AG04450 (cell line): Measurements from ENCODE around the gene POLE. TPM values are rescaled to one million over a fixed set of nuclear protein-coding genes. Genes with fewer than 3 reads are reported as not detected.
"Not testable (repeated sequence)": the region's sequence is repeated elsewhere in the genome, so short reads cannot be mapped to it uniquely, and the experiment has no call there.

Experiments
- CTCF ChIA-PET: fragments of 300-600, 350-600 bp; formaldehyde crosslinking; extraction: SDS; loops from one replicate; lab custom pipeline; 2022; ENCODE audit warnings: antibody characterized with exemption, inconsistent platforms; lab: Charles Lee
- POLR2A ChIA-PET: fragments of 350-600 bp; formaldehyde crosslinking; extraction: SDS; loops from one replicate; lab custom pipeline; 2021; ENCODE audit warnings: antibody characterized with exemption, inconsistent platforms; lab: Yijun Ruan, JAX
- DNase-seq: peaks from one replicate; pipeline ENCODE4 v3.0.0-alpha.2; 2011; ENCODE audit warnings: low read depth, low spot score
- H3K27ac ChIP-seq: one replicate; pipeline ENCODE4 v1.5.1; 2012; ENCODE audit warnings: low read depth, low read length, control low read depth
- H3K27me3 ChIP-seq: one replicate; pipeline ENCODE4 v1.6.0; 2012; ENCODE audit warnings: low read length; ENCODE audit not compliant: control insufficient read depth, insufficient read depth
- H3K4me3 ChIP-seq: 2 replicates; pipeline ENCODE4 v1.5.1; 2011; ENCODE audit warnings: mild to moderate bottlenecking, low read depth, low read length, control low read depth
- H3K9me3 ChIP-seq: 2 replicates; pipeline ENCODE4 v1.5.1; 2012; ENCODE audit warnings: low read length; ENCODE audit not compliant: control insufficient read depth, insufficient read depth
- CTCF ChIP-seq: IDR thresholded peaks from 2 replicates; pipeline ENCODE4 v1.5.1; 2011; ENCODE audit warnings: low read depth, low read length, control low read depth, inconsistent platforms
- polyA plus RNA-seq: library from polyadenylated mRNA; depleted of rRNA; stranded (reverse); fragments of >200 nt; gene quantifications from 2 replicates; pipeline ENCODE4 v1.2.3, GENCODE V29; 2011

Gene POLE
- polyA plus RNA-seq, 1 experiment: 4.1 TPM

GRCh38 chr12:132603240-132604150 is 83.6 kb downstream of the POLE start:
- no peak overlapping the region for H3K27ac ChIP-seq
- ChIA-PET CTCF (interaction anchor here (4.0 kb wide), 1 partner anchor 11 kb away, joined by 17 read pairs; no protein-coding TSS in a partner anchor), POLR2A (no interaction called here)
- no peak for DNase-seq
- peaks cover 59% of the 10 kb centered on the region for H3K27me3 ChIP-seq
- no peak overlapping the region for H3K4me3 ChIP-seq
- H3K9me3 ChIP-seq: no peaks in the 10 kb centered on the region; the same call in 1 of the 2 replicates
- no peak for TF ChIP-seq CTCF

GRCh38 chr12:132602572-132603239 is 84.4 kb downstream of the POLE start:
- ChIA-PET CTCF (interaction anchor here (4.0 kb wide), 1 partner anchor 12 kb away, joined by 17 read pairs; no protein-coding TSS in a partner anchor), POLR2A (no interaction called here)
- DNase-seq: no peak
- no peak for TF ChIP-seq CTCF
- H3K9me3 ChIP-seq: no peaks in the 10 kb centered on the region; the same call in 1 of the 2 replicates
- peaks cover 56% of the 10 kb centered on the region for H3K27me3 ChIP-seq
- H3K4me3 ChIP-seq: no peak overlapping the region
- H3K27ac ChIP-seq: no peak overlapping the region

- H3K9me3 ChIP-seq: peaks cover under 1% of the 10 kb centered on the region; the same call in 1 of the 2 replicates
- H3K27ac ChIP-seq: no peak overlapping the region
- TF ChIP-seq CTCF: no peak
- ChIA-PET CTCF (interaction anchor here (1.0 to 4.0 kb wide), 3 partner anchors 13 to 38 kb away, joined by 3 to 17 read pairs (median 9); no protein-coding TSS in a partner anchor), POLR2A (no interaction called here)
- DNase-seq: no peak
- no peak overlapping the region; the same call in 1 of the 2 replicates for H3K4me3 ChIP-seq
- peaks cover 45% of the 10 kb centered on the region for H3K27me3 ChIP-seq
These were observed 85.8 kb downstream of the POLE start for GRCh38 chr12:132601171-132601883.

GRCh38 chr12:132600048-132601032 is 86.8 kb downstream of the POLE start:
- Histone ChIP-seq H3K27ac (no peak overlapping the region), H3K9me3 (peaks cover 5% of the 10 kb centered on the region; the same call in 1 of the 2 replicates), H3K27me3 (peaks cover 35% of the 10 kb centered on the region), H3K4me3 (peak overlapping the region; percentile 49)
- TF ChIP-seq CTCF: peak; percentile 83
- POLR2A ChIA-PET: interaction anchor here (0.7 kb wide), 1 partner anchor 14 kb away, joined by 3 read pairs; no protein-coding TSS in a partner anchor
- CTCF ChIA-PET: interaction anchor here (1.0 to 4.0 kb wide), 6 partner anchors 9 to 39 kb away, joined by 3 to 17 read pairs (median 6); partner anchors contain the start of gene LRCOL1
- DNase-seq: no peak

GRCh38 chr12:132599502-132599901 is 87.6 kb downstream of the POLE start:
- H3K27ac ChIP-seq, DNase-seq, H3K4me3 ChIP-seq, H3K9me3 ChIP-seq: not testable (repeated sequence)
- POLR2A ChIA-PET: interaction anchor here (0.6 kb wide), 1 partner anchor 98 kb away, joined by 9 read pairs; no protein-coding TSS in a partner anchor
- peaks cover 28% of the 10 kb centered on the region for H3K27me3 ChIP-seq
- CTCF ChIA-PET: interaction anchor here (0.7 to 2.5 kb wide), 5 partner anchors 10 to 39 kb away, joined by 4 to 9 read pairs (median 6); partner anchors contain the start of gene LRCOL1
